Measurements from ENCODE around the gene TSPAN1.

DNA sequence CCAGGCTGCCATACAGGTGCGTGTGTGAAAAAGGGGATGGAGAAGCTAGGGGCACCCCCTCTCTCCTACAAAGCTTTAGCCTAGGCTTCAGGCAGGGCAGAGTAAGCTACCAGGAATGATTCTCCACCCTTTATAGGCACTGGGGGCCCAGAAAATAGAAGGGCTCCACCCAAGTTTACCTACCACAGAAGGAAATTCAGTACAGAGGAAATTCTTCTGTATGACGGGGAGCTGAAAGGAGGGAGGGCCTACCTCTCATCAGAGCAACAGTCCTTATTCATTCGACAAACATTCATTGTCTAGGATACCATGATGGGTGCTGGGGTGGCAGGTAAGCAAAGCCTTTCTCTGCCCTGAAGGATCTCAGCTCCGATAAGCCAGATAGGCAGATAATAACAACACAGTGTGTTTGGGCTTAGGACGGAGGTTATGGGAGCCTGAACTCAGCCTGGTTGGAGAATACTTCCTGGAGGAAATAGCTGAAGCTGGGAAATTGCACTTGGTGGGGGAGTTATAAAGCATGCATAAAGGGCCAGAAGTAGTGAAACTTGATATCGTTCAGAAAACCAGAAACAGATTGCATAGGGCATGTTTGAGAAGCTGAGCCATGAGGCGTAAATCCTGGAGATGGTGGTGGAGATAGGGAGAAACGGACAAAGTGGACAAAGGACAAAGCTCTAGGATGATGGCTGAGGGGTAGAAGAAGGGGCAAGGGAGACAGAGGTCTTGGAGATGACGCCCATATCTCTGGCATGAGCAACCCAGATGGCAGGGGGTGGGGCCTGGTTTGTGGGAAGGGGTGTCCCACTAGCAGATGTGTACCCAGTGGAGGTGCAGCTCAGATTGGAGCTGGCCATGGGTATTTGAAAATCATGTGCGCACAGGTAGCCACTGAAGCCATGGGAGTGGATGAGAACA, 6.7 kb downstream of the TSPAN1 start:
- TF ChIP-seq, protein P1, sequence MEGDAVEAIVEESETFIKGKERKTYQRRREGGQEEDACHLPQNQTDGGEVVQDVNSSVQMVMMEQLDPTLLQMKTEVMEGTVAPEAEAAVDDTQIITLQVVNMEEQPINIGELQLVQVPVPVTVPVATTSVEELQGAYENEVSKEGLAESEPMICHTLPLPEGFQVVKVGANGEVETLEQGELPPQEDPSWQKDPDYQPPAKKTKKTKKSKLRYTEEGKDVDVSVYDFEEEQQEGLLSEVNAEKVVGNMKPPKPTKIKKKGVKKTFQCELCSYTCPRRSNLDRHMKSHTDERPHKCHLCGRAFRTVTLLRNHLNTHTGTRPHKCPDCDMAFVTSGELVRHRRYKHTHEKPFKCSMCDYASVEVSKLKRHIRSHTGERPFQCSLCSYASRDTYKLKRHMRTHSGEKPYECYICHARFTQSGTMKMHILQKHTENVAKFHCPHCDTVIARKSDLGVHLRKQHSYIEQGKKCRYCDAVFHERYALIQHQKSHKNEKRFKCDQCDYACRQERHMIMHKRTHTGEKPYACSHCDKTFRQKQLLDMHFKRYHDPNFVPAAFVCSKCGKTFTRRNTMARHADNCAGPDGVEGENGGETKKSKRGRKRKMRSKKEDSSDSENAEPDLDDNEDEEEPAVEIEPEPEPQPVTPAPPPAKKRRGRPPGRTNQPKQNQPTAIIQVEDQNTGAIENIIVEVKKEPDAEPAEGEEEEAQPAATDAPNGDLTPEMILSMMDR (IDR thresholded peaks at IDR 0.05) = no peak
- TF ChIP-seq POLR2A (IDR thresholded peaks at IDR 0.05) = no peak
